GM21619 (cell line): ENCODE measurements around the gene BARX2.

ENCODE experiments used
- ATAC-seq: cut with Tn5 transposase; IDR thresholded peaks from one replicate; pipeline ENCODE4 v1.9.1; 2021; ENCODE audit not compliant: unreplicated experiment

The BARX2 gene

GRCh38 chr11:129435499-129436245 is 60.0 kb downstream of the BARX2 start:
- ATAC-seq = no peak

GRCh38 chr11:129436573-129436972 is 60.9 kb downstream of the BARX2 start:
- no peak for ATAC-seq

GRCh38 chr11:129440028-129440713 is 64.5 kb downstream of the BARX2 start:
- no peak for ATAC-seq

GRCh38 chr11:129442171-129442570 is 66.5 kb downstream of the BARX2 start:
- ATAC-seq = no peak

GRCh38 chr11:129443276-129443675 is 67.6 kb downstream of the BARX2 start:
- no peak for ATAC-seq

- no peak for ATAC-seq
Measured at GRCh38 chr11:129444274-129444673, 68.6 kb downstream of the BARX2 start.

GRCh38 chr11:129445226-129445625 is 69.6 kb downstream of the BARX2 start:
- no peak for ATAC-seq

GRCh38 chr11:129446572-129446971 is 70.9 kb downstream of the BARX2 start:
- ATAC-seq = no peak

- no peak for ATAC-seq
Measured at GRCh38 chr11:129447654-129448239, 72.1 kb downstream of the BARX2 start.

- ATAC-seq = no peak
Measured at GRCh38 chr11:129451524-129451923, 75.9 kb downstream of the BARX2 start.

- ATAC-seq = no peak
Measured at GRCh38 chr11:129453293-129453721, 77.7 kb downstream of the BARX2 start.

GRCh38 chr11:129455101-129455500 is 79.5 kb downstream of the BARX2 start:
- ATAC-seq = no peak

- no peak for ATAC-seq
Measured at GRCh38 chr11:129455756-129456655, 80.4 kb downstream of the BARX2 start.

GRCh38 chr11:129457321-129457720 is 81.7 kb downstream of the BARX2 start:
- ATAC-seq = no peak

GRCh38 chr11:129458278-129458677 is 82.6 kb downstream of the BARX2 start:
- ATAC-seq = no peak

- no peak for ATAC-seq
Measured at GRCh38 chr11:129458756-129459535, 83.3 kb downstream of the BARX2 start.

- no peak for ATAC-seq
Measured at GRCh38 chr11:129460714-129461113, 85.1 kb downstream of the BARX2 start.

- no peak for ATAC-seq
Measured at GRCh38 chr11:129484068-129484467, 108.4 kb downstream of the BARX2 start.

- ATAC-seq = no peak
Measured at GRCh38 chr11:129489249-129489648, 113.6 kb downstream of the BARX2 start.

GRCh38 chr11:129490004-129490403 is 114.4 kb downstream of the BARX2 start:
- no peak for ATAC-seq
